GM12864 (cell line): Measurements from ENCODE around the gene CIB2.

ENCODE experiments used
- DNase-seq: peaks from one replicate; pipeline ENCODE4 v3.0.0-alpha.2; 2011; ENCODE audit warnings: low read depth
- H3K4me3 ChIP-seq: 2 replicates; pipeline ENCODE4 v1.5.1; 2011; ENCODE audit warnings: mild to moderate bottlenecking, low read depth, low read length, control low read depth
- CTCF ChIP-seq: IDR thresholded peaks from 2 replicates; pipeline ENCODE4 v1.5.1; 2011; ENCODE audit warnings: low read depth, mild to moderate bottlenecking, moderate library complexity, low read length, control low read depth, inconsistent platforms; ENCODE audit errors: missing control alignments

CIB2 gene

GRCh38 chr15:78097667-78098066 is 33.6 kb downstream of the CIB2 start:
- no peak for TF ChIP-seq CTCF
- no peak overlapping the region for H3K4me3 ChIP-seq
- DNase-seq = no peak

- no peak overlapping the region for H3K4me3 ChIP-seq
- TF ChIP-seq CTCF = no peak
- no peak for DNase-seq
Measured at GRCh38 chr15:78093242-78094020, 37.8 kb downstream of the CIB2 start.

GRCh38 chr15:78092261-78093041 is 38.8 kb downstream of the CIB2 start, which contains the start of gene SH2D7:
TSS of gene SH2D7 (plus strand) at chr15:78092561. CDS start at chr15:78092585, 24 bp downstream.
- H3K4me3 ChIP-seq = no peak within 1 kb of the TSS
- no peak for DNase-seq
- no peak for TF ChIP-seq CTCF

- no peak overlapping the region for H3K4me3 ChIP-seq
- no peak for DNase-seq
- no peak for TF ChIP-seq CTCF
Measured at GRCh38 chr15:78090422-78091063, 40.7 kb downstream of the CIB2 start.

GRCh38 chr15:78088773-78089080 is 42.5 kb downstream of the CIB2 start:
- DNase-seq = no peak
- no peak for TF ChIP-seq CTCF
- H3K4me3 ChIP-seq = no peak overlapping the region

- H3K4me3 ChIP-seq = no peak overlapping the region
- no peak for TF ChIP-seq CTCF
- peak; percentile 59 for DNase-seq
Measured at GRCh38 chr15:78087951-78088772, 43.1 kb downstream of the CIB2 start.
